Hematopoietic multipotent progenitor cell treated with erythropoietin and hydrocortisone succinate and interleukin-3 and kit ligand, for 17 days (in vitro differentiated cells): ENCODE results near the gene WDPCP.
"Not testable (repeated sequence)": the region's sequence is repeated elsewhere in the genome, so short reads cannot be mapped to it uniquely, and the experiment has no call there.

Source experiments
- DNase-seq: peaks from one replicate; pipeline ENCODE4 v3.0.0-alpha.2; 2015; ENCODE audit warnings: low spot score

The WDPCP gene

GRCh38 chr2:63539416-63540162, 48.7 kb downstream of the WDPCP start:
- no peak for DNase-seq

- DNase-seq: no peak
These were observed 49.9 kb downstream of the WDPCP start for GRCh38 chr2:63538390-63538789.

GRCh38 chr2:63537306-63537705, 51.0 kb downstream of the WDPCP start:
- no peak for DNase-seq

- no peak for DNase-seq
These were observed 57.5 kb downstream of the WDPCP start for GRCh38 chr2:63530704-63531279.

GRCh38 chr2:63525905-63526304, 62.4 kb downstream of the WDPCP start:
- DNase-seq: no peak

GRCh38 chr2:63522950-63523349, 65.3 kb downstream of the WDPCP start:
- no peak for DNase-seq

GRCh38 chr2:63520793-63521192, 67.5 kb downstream of the WDPCP start:
- DNase-seq: no peak

GRCh38 chr2:63514781-63515180, 73.5 kb downstream of the WDPCP start:
- DNase-seq: no peak

GRCh38 chr2:63514237-63514716, 74.0 kb downstream of the WDPCP start:
- no peak for DNase-seq

- no peak for DNase-seq
These were observed 82.0 kb downstream of the WDPCP start for GRCh38 chr2:63506320-63506719.

- DNase-seq: no peak
These were observed 84.5 kb downstream of the WDPCP start for GRCh38 chr2:63503818-63504217.

GRCh38 chr2:63500398-63500797, 87.9 kb downstream of the WDPCP start:
- DNase-seq: no peak

GRCh38 chr2:63497576-63497975, 90.7 kb downstream of the WDPCP start:
- DNase-seq: no peak

GRCh38 chr2:63494968-63495367, 93.3 kb downstream of the WDPCP start:
- no peak for DNase-seq

GRCh38 chr2:63494100-63494499, 94.2 kb downstream of the WDPCP start:
- DNase-seq: no peak

GRCh38 chr2:63488118-63488713, 100.1 kb downstream of the WDPCP start:
- DNase-seq: no peak

- no peak for DNase-seq
These were observed 101.4 kb downstream of the WDPCP start for GRCh38 chr2:63486861-63487290.

GRCh38 chr2:63484901-63485300, 103.4 kb downstream of the WDPCP start:
- no peak for DNase-seq

- no peak for DNase-seq
These were observed 103.8 kb downstream of the WDPCP start for GRCh38 chr2:63484481-63484880.

- DNase-seq: no peak
These were observed 110.6 kb downstream of the WDPCP start for GRCh38 chr2:63477686-63478085.

GRCh38 chr2:63469313-63469712, 119.0 kb downstream of the WDPCP start:
- DNase-seq: not testable (repeated sequence)

GRCh38 chr2:63465633-63466032, 122.6 kb downstream of the WDPCP start:
- DNase-seq: no peak

- DNase-seq: no peak
These were observed 125.1 kb downstream of the WDPCP start for GRCh38 chr2:63463142-63463541.
